ENCODE results near the gene KLK5.

GRCh38 chr19:50932690-50933083, 20.2 kb downstream of the KLK5 start:
- TF ChIP-seq CTCF (IDR thresholded peaks at IDR 0.05) (no peak), MAX (IDR thresholded peaks at IDR 0.05) (no peak), RAD21 (conservative IDR thresholded peaks at IDR 0.05 in 1 of 2, IDR thresholded peaks at IDR 0.05 in 1 of 2) (no peak), ZC3H11A (IDR thresholded peaks at IDR 0.05) (no peak), POLR2A (IDR thresholded peaks at IDR 0.05; ENCODE audit: low read length) (no peak), MYC (IDR thresholded peaks at IDR 0.05; ENCODE audit: borderline replicate concordance, low read length) (no peak), PHF8 (IDR thresholded peaks at IDR 0.05; ENCODE audit: borderline replicate concordance, low read depth) (no peak), SMC3 (IDR thresholded peaks at IDR 0.05) (no peak), NPAS2 (CRISPR knock-in tag; IDR thresholded peaks at IDR 0.05; ENCODE audit: borderline replicate concordance) (no peak), RNF2 (IDR thresholded peaks at IDR 0.05; ENCODE audit: borderline replicate concordance, low read depth) (no peak), ZSCAN20 (CRISPR knock-in tag; IDR thresholded peaks at IDR 0.05) (no peak), JUNB (IDR thresholded peaks at IDR 0.05) (no peak)
